ENCODE results near the gene TGM4.

- TF ChIP-seq POLR2AphosphoS5 (IDR thresholded peaks at IDR 0.05; ENCODE audit: low read depth, low read length) = no peak
- TF ChIP-seq POLR2A (IDR thresholded peaks at IDR 0.05; ENCODE audit: low read depth, low read length) = no peak
- TF ChIP-seq TAF1 (IDR thresholded peaks at IDR 0.05; ENCODE audit: borderline replicate concordance, low read depth, low read length) = no peak
These were observed 75.9 kb downstream of the TGM4 start for GRCh38 chr3:44950275-44950734.

Measured in GM12892 (cell line).